ENCODE results near the gene TMEM196.

Gene TMEM196

DNA sequence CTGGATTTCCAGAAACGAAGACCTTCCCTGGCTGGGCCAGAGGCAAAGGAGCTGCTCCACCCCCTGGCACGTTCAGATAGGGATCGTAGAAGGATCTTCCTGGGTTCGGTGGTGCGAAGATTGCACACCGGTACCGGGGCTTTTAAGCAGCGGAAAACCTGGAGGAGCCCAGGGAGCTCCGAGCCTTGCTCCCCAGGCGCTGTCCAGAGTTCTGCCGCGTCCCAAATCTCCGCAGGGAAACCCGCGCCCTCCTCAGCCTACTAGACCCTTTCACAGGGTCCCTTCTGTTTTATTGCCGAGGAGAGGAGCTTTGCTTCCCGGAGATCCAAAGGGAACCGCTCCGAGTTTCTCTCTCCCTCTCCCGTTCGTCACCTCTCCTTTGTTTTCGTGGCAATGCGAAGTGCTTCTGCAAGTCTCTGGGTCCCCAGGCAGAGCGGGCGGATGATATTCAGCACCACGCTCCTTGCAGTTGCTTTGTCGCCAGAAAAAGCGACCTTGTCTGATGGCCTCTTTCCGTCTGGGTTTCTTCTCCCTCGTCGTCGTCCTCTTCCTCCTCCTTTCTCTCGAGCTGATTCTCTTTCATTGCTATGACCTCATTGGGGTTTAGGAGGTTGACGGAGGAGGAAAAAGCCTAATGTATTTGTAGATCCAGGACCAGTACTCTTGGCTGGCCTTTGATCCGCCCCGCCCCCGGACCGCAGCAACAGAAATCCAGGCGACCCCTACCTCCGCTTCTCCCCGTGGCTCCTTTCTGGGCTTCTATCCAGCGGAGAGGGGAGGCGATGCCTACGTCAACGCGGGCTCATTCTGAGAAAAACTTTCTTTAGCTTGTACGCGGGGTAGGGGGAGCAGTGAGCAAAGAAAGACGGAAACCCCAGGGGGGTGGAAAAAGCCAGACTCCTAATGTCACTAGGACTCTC lies at the start of gene TMEM196:
Gene TMEM196 (minus strand): TSS at position 777 of the 920 bp plus-strand sequence. CDS start 921 bp downstream, outside the sequence.
- DNase-seq, result no peak

DNA sequence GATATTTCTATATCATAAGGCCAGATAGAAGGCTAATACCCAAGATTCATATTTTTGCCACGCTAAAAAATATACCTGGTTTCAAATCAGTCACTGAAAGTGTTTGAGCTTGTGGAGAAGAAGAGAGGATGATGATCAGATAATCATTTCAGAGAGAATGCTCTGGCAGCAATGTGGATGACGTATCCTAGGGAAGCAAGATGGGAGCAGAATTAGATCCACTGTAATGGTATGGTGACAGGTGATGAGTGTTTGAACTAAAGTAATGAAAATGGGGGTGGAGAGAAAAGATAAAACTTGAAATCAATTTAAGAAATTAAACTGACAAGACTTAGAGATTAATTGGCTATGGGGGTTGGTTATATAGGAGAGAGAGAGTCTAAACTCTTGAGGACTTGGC lies 42.7 kb upstream of the TMEM196 start:
- DNase-seq, result no peak

DNA sequence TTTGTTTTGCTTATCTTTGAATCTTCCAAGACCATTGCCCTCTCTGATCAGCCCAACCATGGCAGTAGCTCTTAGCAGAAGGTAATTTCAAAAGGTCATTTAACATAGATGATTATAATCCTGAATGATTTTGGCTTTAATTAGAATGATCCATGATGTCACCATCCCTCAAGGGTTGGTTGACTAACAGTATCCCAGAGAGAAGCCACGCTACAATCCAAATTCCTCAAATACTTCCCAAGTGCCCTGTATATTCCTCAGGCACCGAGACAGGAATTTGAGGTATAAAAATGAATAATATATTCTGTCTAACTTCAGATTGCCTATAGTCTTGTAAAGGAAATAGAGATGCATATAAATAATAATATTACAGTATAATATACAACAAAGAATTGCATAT lies 42.1 kb upstream of the TMEM196 start:
- no peak for DNase-seq

DNA sequence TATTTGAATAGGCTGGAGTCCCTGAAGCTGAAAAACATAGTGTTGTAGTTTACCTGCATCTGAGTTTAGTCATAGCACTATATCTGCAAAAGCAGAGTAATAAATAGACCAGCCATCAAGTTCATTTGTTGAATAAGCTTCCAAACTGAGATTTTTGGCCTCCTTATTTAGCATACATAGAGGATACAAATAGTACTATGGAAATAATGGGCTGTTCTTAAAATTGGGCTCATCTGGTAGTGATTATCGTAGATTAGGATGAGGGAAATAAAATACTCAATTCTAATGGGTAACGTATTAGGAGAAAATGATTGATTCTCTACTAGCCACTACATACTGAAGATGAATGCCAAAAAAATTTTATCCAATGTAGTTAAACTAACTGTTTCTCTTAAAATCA lies 41.4 kb upstream of the TMEM196 start:
- DNase-seq, result no peak

DNA sequence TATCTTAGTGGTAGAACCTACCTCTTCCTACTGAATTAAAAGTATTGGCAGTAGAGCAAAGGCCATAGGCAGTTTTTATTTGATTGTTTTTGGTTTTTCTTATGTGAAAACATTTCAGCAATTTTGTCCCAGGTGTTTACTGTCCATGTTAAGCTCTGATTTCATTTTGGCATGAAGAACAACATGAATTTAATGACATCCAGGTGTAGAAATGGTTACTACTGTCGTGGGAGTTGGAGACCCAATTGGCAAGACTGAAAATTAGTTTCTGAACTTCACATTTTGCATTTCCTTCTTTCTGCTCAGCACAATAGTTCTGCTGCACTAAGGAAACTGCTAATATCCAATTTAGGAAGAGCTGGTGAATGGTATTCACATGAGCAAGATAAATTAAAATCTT lies 38.0 kb upstream of the TMEM196 start:
- DNase-seq, result no peak

DNA sequence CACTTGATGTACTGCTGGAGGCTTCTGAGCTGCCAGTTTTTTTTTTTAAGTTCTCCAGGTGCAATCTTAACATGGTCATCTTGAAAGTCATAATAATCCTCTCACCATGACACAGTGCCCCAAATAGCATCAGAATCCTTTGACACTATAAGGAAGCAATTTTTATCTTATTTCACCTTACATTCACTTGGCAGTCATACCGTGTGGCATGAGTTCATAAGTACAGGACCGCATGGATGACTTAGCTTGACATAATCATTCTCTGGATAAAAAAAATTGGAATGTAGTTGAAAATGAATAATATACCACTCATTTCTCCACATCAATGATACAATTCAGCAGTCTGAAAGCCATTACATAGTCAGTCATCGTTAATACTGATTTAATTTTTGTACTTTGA lies 25.6 kb upstream of the TMEM196 start:
- DNase-seq, result no peak

DNA sequence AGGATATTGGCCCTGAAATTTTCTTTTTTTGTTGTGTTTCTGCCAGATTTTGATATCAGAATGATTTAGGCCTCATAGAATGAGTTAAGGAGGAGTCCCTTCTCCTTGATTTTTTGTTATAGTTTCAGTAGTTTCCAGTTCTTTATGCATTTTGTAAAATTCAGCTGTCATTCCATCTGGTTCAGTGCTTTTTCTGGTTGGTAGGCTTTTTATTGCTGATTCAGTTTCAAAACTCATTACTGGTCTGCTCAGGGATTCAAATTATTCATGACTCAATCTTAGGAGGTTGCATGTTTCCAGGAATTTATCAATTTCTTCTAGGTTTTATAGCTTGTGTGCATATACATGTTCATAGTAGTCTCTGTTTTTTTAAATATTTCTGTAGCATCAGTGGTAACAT lies 10.1 kb upstream of the TMEM196 start:
- DNase-seq, result no peak

DNA sequence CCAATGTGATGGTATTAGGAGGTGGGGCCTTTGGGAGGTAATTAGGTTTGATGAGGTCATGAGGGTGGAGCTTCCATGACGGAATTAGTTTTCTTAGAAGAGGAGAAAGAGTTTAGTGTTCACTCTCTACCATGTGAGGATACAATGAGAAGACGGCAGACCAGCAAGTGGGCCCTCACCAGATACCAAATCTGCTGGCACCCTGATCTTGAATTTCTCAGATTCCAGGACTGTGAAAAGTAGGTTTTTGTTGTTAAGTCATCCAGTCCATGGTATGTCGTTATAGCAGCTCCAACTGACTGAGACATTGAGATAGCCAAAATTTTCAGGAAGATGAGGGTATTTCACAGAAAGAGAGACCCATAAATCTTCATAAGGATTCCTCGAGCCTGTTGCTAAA lies 3.6 kb upstream of the TMEM196 start:
- DNase-seq, result no peak

DNA sequence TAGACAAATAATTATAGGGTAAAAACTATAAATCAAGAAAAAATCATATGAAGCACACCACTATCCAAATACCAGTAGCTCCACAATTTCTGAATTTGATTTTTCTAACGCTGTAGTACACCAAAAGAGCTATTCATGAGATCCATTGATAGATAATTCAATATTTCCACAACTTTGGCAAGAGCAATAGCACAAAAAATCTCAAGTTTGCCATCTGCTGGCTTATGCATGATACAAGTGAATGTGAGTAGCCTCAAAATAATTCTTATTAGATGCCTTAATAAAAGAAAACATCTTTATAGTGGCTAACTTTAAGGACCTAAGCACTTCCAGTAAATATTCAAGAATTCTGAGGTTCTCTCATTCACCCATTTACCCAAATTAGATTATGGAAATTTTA lies 2.2 kb upstream of the TMEM196 start:
- no peak for DNase-seq

DNA sequence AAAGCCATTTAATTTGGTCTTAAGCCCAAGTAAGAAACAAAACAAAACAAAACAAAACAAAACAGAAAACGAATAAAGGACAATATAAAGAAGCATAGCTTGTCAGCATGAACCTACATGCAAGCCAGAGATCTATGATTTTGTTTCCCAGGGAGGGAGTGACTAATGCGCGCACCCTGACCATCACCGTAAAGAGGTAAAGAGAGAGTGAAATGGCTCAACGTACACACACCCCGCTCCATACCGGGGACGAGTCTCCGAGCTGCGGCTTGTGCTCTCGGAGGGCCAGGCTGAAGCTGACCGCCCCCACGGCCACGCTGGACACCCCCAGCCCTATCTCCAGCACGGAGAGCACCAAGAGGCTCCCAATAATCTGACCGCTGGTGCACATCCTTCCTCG lies 1.1 kb downstream of the TMEM196 start:
- no peak for DNase-seq

DNA sequence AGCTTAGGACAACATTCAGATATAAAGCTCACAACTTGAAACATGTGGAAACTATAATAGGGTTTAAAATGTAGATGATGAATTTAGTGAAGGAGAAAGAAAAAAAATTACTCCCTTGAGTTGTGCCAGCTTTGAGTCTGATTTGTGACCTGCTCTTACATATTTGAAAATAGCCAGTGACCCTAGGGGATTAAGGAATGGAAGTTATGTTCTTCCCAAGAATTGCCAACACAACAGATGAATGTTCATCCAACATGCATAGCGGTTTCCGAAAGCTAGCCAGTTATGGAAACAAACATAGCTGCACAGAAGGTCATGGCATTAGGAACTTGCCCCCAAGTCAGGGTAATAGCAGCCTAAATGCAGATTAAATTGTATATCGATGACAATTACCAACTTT lies 10.8 kb downstream of the TMEM196 start:
- DNase-seq, result no peak

DNA sequence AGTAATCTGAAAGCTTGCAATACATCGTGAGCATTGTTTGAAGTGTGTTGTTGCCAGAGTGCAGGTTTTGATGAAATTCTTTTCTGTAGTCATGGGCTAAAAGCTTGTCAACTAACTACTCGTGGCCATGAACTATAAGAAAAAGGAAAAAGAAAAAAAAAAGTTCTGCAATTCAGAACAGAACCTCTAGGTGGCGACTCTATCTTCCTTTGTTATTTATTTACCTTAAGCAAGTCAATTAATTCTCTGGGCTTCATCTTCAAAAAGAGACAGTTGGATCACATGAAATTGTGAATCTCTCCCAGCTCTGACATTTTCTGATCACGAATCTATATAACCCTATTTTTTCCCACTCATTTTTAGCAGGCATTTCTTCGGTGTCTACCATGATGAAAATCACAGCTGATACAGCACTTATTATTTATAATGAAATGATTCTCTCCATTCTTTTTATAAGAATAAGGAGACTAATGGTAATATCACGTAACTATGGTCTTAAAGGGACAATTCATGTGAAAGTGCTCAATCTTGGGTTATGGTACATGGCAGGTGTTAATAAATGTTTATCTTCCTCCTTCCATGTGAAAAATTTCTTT lies 18.8 kb downstream of the TMEM196 start:
- DNase-seq, result no peak

DNA sequence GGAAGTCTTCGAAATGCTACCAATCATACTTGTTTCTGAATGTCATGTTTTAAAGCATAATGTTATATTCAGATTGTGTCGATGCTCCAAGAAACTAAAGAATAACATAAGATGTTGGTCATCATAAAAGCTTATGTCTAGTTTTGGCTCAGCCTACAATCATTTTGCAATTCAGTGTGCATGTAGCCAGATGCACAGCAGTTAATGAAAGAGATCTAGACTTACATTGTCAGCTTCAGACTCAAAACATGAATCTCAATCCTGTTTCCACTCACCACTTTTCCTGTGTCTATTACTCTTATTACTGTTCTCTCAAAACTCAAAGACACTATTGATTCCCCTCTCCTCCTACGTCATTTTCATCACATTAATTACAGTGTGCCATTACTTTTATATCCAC lies 21.4 kb downstream of the TMEM196 start:
- no peak for DNase-seq

DNA sequence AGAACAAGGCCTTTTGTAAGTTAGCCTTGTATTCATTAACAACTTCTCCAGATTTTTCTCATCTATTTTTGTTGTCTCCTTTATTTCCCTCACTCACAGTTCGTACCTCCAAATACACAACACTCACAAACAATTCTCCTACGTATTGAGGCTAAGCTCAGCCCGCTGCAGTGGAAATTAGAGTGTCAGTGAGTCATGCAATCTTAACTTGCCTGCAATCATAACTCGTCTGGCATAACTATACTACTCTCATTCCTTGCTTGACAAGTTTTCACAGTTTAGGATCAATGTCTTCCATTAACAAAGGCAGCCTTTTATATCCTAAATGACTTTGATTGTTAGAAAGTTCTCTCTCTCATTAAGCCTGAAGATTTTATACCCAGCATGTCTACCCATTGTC lies 23.8 kb downstream of the TMEM196 start:
- DNase-seq, result no peak

DNA sequence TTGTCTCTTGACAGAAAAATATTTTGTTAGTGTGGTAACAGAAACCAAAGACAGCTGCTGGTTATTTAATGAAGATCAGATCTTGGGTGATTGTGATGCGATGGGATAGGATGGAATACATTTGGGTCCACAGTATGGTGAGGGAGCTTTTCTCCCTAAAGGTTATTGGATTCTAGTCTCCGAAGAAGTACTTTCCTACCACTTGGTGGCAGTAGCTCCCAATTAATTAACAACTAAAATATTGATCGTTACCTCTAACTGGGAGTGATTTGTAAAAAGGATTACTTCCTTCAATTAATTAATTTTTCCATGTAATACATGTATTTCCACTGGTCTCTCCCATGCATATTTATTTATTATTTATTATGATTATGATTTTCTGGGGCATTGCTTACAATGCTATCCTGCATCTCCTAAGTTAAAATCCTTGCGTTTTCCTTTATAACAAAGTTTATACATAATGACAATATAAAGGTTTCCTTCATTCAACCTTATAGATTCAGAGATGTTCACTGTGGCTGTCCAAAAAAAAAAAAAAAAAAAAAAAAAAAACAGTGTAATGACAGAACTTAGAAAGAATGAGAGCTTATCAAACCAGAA lies 25.6 kb downstream of the TMEM196 start:
- DNase-seq, result no peak

DNA sequence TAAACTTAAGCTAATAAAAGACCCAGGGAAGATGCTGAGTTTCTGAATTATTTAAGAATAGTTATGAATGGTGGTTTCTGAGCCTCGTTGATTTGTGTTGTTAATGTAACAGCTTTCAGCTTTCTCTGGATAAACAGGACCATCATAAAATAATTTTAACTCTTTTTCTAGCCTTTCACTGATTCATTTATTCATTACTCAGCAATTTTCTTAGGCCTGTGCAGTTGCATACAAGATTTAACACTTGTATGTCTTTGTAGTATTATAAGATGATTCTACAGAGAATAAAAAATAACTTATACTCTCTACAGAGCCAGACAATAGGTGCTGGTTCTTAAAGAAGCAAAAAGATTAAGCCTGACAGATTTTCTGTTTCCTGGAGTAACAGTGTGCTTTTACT lies 29.3 kb downstream of the TMEM196 start:
- DNase-seq, result no peak

DNA sequence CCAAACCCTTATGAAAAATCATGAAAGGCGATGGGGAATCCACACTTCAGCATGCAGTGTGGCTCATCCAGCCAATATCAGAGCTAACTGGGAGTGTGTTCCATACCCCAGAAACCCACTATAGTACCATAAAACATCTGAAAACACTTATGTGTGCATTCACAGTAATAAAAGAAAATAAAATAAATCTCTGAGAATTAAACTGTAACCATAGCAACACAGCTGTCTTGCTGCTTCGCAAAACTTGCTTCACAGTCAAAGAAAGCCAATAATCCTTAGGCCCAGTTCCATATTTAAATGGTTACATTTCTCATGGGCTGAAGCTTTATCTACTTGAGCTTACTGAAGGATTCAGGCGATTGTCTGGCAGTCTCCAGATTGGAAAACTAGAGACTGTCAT lies 44.7 kb downstream of the TMEM196 start:
- no peak for DNase-seq

DNA sequence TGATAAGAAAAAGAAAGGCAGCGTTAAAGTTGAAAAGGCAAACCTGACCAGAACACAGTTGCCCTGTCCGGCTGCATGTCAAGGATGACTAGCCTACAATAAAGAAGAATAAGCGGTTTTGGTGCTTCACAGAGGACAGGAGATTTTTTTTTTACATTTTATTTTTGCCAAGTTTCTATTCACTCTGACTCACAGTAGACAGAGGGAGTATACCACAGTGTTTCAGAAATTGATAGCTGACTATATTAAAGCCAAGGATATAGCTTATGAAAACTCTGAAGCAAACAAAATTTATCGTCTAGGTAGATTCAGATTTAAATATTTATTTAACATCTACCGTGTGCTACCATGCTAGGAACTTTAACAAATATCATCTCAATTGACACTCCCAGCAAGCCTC lies 47.6 kb downstream of the TMEM196 start:
- DNase-seq, result no peak

DNA sequence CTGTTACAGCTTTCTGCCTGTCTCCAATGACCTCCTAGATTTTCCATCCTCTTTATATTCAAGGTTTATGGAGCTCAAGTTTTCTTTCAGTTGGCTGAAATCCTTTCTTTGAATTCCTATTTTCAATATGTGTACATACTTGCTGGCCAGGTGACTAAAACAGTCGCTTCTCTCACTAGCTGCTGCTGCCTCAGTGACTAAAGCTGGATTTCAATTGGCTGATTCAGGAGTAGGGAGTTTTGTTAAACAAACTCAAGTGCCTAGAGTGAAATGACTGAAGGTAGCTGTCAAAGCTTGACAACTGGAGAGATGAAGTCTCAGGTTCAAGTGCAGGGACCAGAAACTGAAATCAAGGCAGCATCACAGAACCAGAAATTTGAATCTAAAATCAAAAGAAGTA lies 57.9 kb downstream of the TMEM196 start:
- no peak for DNase-seq

DNA sequence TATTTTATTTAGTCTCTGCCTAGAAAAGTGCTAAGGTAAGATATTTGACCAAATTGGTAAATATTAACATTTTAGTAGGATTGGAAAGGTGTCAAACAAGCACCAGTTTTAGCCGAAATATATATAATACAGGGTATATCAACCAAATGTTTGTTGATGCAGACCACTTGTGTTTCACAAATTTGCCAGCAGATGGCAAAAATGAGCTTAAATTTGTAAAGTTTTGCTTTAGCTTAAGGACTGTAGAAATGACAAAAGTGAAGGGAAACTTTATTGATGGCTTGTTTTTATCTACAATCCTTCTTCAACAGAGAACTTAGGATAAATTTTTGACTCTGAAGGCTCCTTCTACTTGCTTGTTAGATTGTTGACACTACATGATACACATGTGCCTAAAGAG lies 59.7 kb downstream of the TMEM196 start:
- no peak for DNase-seq

DNA sequence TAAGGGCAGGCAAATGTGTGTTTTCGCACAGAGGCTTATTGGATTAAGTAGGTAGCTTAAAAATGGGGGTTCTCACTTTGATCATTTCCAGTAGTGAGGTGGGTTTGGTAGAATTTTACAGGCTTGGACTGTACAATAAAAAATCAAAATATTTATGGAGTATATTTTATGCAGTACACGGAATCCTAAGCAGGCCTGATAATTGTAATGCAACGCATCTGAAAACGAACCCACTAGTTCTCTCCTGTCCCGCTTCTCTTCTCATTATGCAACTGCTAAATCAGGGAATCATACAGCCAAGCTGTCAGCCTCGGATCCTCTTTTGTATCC lies 64.2 kb downstream of the TMEM196 start:
- DNase-seq, result no peak

DNA sequence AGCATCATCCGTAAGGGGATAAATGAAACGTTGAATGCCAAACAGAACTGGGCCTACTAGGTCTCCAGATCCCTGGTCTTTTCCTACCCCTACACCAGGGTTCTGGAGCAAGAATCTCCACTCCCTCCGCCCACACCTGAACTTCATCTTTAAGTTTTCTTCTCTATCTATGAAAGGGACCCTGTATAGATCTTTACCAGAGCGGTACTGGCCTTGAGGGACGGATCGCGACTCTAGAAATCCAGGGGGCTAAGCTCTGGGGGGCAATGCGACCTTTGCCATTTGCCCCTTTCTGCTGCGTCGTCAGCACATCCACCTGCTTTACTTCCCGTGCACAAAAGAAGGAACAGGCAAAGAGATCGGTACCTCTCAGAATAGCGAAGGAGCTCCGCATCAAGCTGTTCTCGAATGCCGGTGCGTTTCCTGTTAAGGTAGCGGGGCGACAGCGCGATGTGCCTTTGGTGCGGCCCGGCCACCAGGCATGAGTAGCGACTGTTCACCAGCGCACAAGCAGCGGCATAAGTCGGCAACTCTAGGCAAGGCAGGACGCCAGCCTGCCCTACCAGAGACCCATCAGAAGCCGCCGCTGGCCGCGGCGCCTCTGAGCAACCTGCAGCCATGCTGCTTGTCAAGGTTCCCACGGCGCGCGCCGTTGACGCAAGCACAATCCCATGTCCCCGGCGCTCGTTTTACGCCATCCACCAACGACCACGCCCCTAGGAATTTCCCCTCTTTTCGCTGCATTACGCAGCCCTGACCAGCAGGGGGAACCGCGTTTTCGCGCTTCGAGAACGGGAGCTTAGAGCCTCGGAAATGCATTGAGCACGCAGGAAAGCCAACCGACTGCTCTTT lies 64.8 kb downstream of the TMEM196 start, which contains the start of gene POLR1F:
Gene POLR1F (minus strand): TSS at position 641 of the 852 bp plus-strand sequence. CDS start 21 bp downstream, at position 620.
- DNase-seq, result peak; percentile 90

DNA sequence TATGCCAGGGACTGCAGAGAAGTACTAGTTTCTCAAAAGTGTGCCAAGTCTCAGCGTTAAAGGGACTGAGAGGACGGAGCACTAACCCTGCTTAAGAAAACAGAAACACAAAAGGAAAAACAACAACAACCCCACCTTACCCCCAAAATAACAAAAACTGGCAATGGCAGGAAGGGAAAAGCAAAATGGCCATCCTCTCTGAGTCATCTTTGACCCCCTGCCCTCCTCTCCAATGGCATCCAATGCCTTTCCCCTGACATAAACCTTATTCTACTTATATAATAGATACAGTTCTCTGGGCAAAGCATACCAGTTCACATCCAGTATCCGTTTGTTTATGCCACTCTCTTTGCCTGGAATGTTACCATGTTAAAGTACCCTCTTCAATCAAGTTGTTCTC lies 66.2 kb downstream of the TMEM196 start:
- DNase-seq, result no peak
